Testis (tissue), 2 donors: ENCODE data around the gene PTCD2.

Experiments used
- CTCF ChIP-seq, 3 experiments: fragments of 450-650 bp in 2 of 3; fragments of 200-600 bp in 1 of 3; sonication (generic) in 1 of 3; IDR thresholded peaks; one replicate each; pipeline ENCODE4 v1.5.1; 2016 to 2019; ENCODE audit warnings: antibody characterized with exemption in 3 of 3, mild to moderate bottlenecking in 2 of 3, moderate library complexity in 1 of 3
- POLR2A ChIP-seq: fragments of 450-650 bp; IDR thresholded peaks from one replicate; pipeline ENCODE4 v1.6.1; 2017; ENCODE audit warnings: antibody characterized with exemption, mild to moderate bottlenecking, moderate library complexity

DNA sequence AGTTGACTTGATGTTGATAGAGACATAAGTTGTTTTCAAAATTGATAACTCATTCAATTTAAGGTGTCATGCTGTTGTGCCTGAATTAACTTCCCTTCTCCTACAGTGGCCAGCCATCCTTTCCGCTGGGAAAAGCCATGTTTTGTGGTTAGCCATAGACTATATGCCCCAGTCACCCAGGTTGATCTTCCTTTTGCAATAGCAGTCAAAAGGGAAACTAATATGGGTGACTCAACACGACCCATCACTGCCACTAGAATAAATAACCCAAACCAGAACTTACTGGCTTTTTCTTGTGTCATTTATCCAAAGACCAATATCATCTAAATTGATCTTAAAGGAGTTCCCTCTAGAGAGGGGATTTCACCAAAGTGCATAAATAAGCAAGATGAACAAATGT lies 87.4 kb downstream of the PTCD2 start:
- TF ChIP-seq CTCF (IDR thresholded peaks at IDR 0.05) (no peak), POLR2A (no peak)
